ENCODE results near the gene AP5S1. TPM values are rescaled to one million over a fixed set of nuclear protein-coding genes. Genes with fewer than 3 reads are reported as not detected.

Gene AP5S1
- total RNA-seq, 2 experiments from 2014 or later, result 13.6 to 15.2 TPM

- ChIA-PET POLR2A (interaction anchor here (0.6 kb wide), 2 partner anchors 8 to 44 kb away, joined by 4 to 6 read pairs; no protein-coding TSS in a partner anchor), CTCF (interaction anchor here (0.9 to 1.5 kb wide), 4 partner anchors 10 to 241 kb away, joined by 3 to 6 read pairs (median 4); no protein-coding TSS in a partner anchor)
Observed at GRCh38 chr20:3801299-3801698, 19.0 kb upstream of the AP5S1 start.

GRCh38 chr20:3801846-3802245 lies 18.5 kb upstream of the AP5S1 start:
- POLR2A ChIA-PET, result interaction anchor here (0.6 kb wide), 1 partner anchor 43 kb away, joined by 6 read pairs; no protein-coding TSS in a partner anchor

GRCh38 chr20:3802524-3803239 lies 17.7 kb upstream of the AP5S1 start:
- ChIA-PET CTCF (interaction anchor here (2.0 kb wide), 1 partner anchor 18 kb away, joined by 5 read pairs; the partner anchor contains the start of gene AP5S1), POLR2A (no interaction called here)

More at GRCh38 chr20:3801846-3802245, 18.5 kb upstream of the AP5S1 start:
- CTCF ChIA-PET, result interaction anchor here (0.9 kb wide), 1 partner anchor 241 kb away, joined by 3 read pairs; no protein-coding TSS in a partner anchor

GRCh38 chr20:3803289-3803688 lies 17.1 kb upstream of the AP5S1 start:
- ChIA-PET POLR2A (no interaction called here), CTCF (interaction anchor here (2.0 kb wide), 1 partner anchor 17 kb away, joined by 5 read pairs; the partner anchor contains the start of gene AP5S1)

- POLR2A ChIA-PET, result no interaction called here
- CTCF ChIA-PET, result interaction anchor here (0.6 to 2.0 kb wide), 2 partner anchors 16 to 92 kb away, joined by 3 to 5 read pairs; partner anchors contain the start of gene AP5S1
Observed at GRCh38 chr20:3803854-3804253, 16.5 kb upstream of the AP5S1 start.

GRCh38 chr20:3804254-3804751 lies 16.0 kb upstream of the AP5S1 start:
- POLR2A ChIA-PET, result no interaction called here
- CTCF ChIA-PET, result interaction anchor here (0.6 to 2.0 kb wide), 3 partner anchors 15 to 91 kb away, joined by 3 to 5 read pairs (median 3); partner anchors contain the start of gene AP5S1

GRCh38 chr20:3804781-3805180 lies 15.6 kb upstream of the AP5S1 start:
- POLR2A ChIA-PET, result no interaction called here

GRCh38 chr20:3808544-3808943 lies 11.8 kb upstream of the AP5S1 start:
- CTCF ChIA-PET, result interaction anchor here (0.6 kb wide), 1 partner anchor 8 kb away, joined by 3 read pairs; no protein-coding TSS in a partner anchor
- POLR2A ChIA-PET, result interaction anchor here (0.6 kb wide), 1 partner anchor 334 kb away, joined by 3 read pairs; no protein-coding TSS in a partner anchor

More at GRCh38 chr20:3804781-3805180, 15.6 kb upstream of the AP5S1 start:
- CTCF ChIA-PET, result interaction anchor here (0.6 to 1.0 kb wide), 2 partner anchors 15 to 277 kb away, joined by 3 to 4 read pairs; no protein-coding TSS in a partner anchor

- ChIA-PET CTCF (interaction anchor here (0.8 to 3.6 kb wide), 6 partner anchors 9 to 135 kb away, joined by 3 to 19 read pairs (median 8); partner anchors contain the start of genes AP5S1, CDC25B and CENPB), POLR2A (interaction anchor here (0.6 to 0.9 kb wide), 7 partner anchors 9 to 621 kb away, joined by 3 to 4 read pairs (median 3); partner anchors contain the start of genes ADISSP, AP5S1, CDC25B and CENPB)
Observed at GRCh38 chr20:3811467-3812258, 8.7 kb upstream of the AP5S1 start.

- CTCF ChIA-PET, result interaction anchor here (1.5 to 3.6 kb wide), 6 partner anchors 8 to 44 kb away, joined by 3 to 19 read pairs (median 10); partner anchors contain the start of genes AP5S1, CDC25B and CENPB
- POLR2A ChIA-PET, result interaction anchor here (0.6 to 0.9 kb wide), 2 partner anchors 8 to 44 kb away, joined by 3 read pairs; partner anchors contain the start of genes ADISSP and AP5S1
Observed at GRCh38 chr20:3812259-3812681, 8.1 kb upstream of the AP5S1 start.

- POLR2A ChIA-PET, result interaction anchor here (0.6 to 1.6 kb wide), 2 partner anchors 18 to 97 kb away, joined by 6 read pairs; partner anchors contain the start of gene CDC25B
- CTCF ChIA-PET, result interaction anchor here (0.6 to 2.4 kb wide), 5 partner anchors 12 to 166 kb away, joined by 3 to 11 read pairs (median 3); partner anchors contain the start of genes CDC25B and CENPB
Observed at GRCh38 chr20:3812975-3813847, 7.1 kb upstream of the AP5S1 start.

GRCh38 chr20:3813848-3814581 lies 6.3 kb upstream of the AP5S1 start:
- CTCF ChIA-PET, result interaction anchor here (0.7 to 2.4 kb wide), 5 partner anchors 13 to 141 kb away, joined by 3 to 11 read pairs (median 5); partner anchors contain the start of genes CDC25B and CENPB
- POLR2A ChIA-PET, result interaction anchor here (0.6 to 1.6 kb wide), 3 partner anchors 18 to 96 kb away, joined by 6 to 9 read pairs (median 6); partner anchors contain the start of gene CDC25B

GRCh38 chr20:3814928-3815495 lies 5.3 kb upstream of the AP5S1 start:
- POLR2A ChIA-PET, result interaction anchor here (1.5 kb wide), 1 partner anchor 15 kb away, joined by 5 read pairs; no protein-coding TSS in a partner anchor

GRCh38 chr20:3815703-3816315 lies 4.5 kb upstream of the AP5S1 start:
- POLR2A ChIA-PET, result interaction anchor here (0.5 to 1.5 kb wide), 2 partner anchors 16 to 527 kb away, joined by 4 to 5 read pairs; no protein-coding TSS in a partner anchor

More at GRCh38 chr20:3814928-3815495, 5.3 kb upstream of the AP5S1 start:
- CTCF ChIA-PET, result interaction anchor here (1.1 to 2.4 kb wide), 2 partner anchors 28 to 73 kb away, joined by 3 to 10 read pairs; partner anchors contain the start of gene CENPB

More at GRCh38 chr20:3815703-3816315, 4.5 kb upstream of the AP5S1 start:
- CTCF ChIA-PET, result interaction anchor here (0.8 to 1.1 kb wide), 2 partner anchors 36 to 72 kb away, joined by 3 read pairs; no protein-coding TSS in a partner anchor

All from activated CD8-positive, alpha-beta memory T cell treated with anti-CD3 and anti-CD28 coated beads for 36 hours (primary cell).